ENCODE results near the gene ZP3.
"Not testable (repeated sequence)": the region's sequence is repeated elsewhere in the genome, so short reads cannot be mapped to it uniquely, and the experiment has no call there.

The ZP3 gene

DNA sequence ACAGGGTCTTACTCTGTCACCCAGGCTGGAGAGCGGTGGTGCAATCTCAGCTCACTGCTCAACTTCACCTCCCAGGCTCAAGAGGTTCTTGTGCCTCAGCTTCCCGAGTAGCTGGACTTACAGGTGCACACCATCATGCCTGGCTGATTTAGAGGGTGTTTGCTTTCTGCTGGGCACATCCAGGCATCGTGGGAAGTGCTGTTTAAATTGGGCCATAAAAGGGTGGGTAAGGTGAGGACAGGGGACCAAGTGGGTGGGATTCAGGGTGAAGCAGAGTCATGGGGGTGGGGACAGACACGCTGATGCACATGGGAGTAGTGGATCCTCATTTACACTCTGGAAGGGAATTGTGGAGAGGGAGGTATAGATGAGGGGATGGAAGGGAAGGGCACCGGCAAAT is 40.2 kb downstream of the ZP3 start:
- H3K27me3 ChIP-seq; H3K36me3 ChIP-seq; H3K9ac ChIP-seq; H3K27ac ChIP-seq; H3K9me3 ChIP-seq (replicated peaks in 1 of 11); H3K4me3 ChIP-seq: not testable (repeated sequence)
- Histone ChIP-seq H4K20me1 (peaks cover 0 to 29% (median 9%) of the 10 kb centered on the region in 11 experiments; a peak in 16 of 22 replicates), H3K4me1 (peaks cover 5 to 19% (median 6%) of the 10 kb centered on the region in 10 experiments; a peak in 14 of 20 replicates), H3K4me2 (peak overlapping the region in 1 of 11 experiments; percentile 64; a peak in 1 of 22 replicates)

GRCh38 chr7:76465950-76466349 is 41.2 kb downstream of the ZP3 start:
- not testable (repeated sequence) for H3K27me3 ChIP-seq; H3K4me3 ChIP-seq; H3K27ac ChIP-seq; H3K36me3 ChIP-seq; H3K4me2 ChIP-seq; H3K9me3 ChIP-seq (replicated peaks in 1 of 11); H3K9ac ChIP-seq
- Histone ChIP-seq H4K20me1 (peaks cover 0 to 29% (median 9%) of the 10 kb centered on the region in 11 experiments; a peak in 16 of 22 replicates), H3K4me1 (peaks cover 5 to 19% (median 6%) of the 10 kb centered on the region in 10 experiments; a peak in 14 of 20 replicates)

- H3K4me3 ChIP-seq; H3K27ac ChIP-seq; H3K9ac ChIP-seq; H3K36me3 ChIP-seq; H3K27me3 ChIP-seq; H3K4me2 ChIP-seq; H3K9me3 ChIP-seq (replicated peaks in 1 of 11): not testable (repeated sequence)
- H4K20me1 ChIP-seq: peaks cover 0 to 29% (median 9%) of the 10 kb centered on the region in 11 experiments; a peak in 16 of 22 replicates
- H3K4me1 ChIP-seq: peaks cover 5 to 32% (median 6%) of the 10 kb centered on the region in 10 experiments; a peak in 14 of 20 replicates
These were observed 43.1 kb downstream of the ZP3 start for GRCh38 chr7:76467743-76468404.

DNA sequence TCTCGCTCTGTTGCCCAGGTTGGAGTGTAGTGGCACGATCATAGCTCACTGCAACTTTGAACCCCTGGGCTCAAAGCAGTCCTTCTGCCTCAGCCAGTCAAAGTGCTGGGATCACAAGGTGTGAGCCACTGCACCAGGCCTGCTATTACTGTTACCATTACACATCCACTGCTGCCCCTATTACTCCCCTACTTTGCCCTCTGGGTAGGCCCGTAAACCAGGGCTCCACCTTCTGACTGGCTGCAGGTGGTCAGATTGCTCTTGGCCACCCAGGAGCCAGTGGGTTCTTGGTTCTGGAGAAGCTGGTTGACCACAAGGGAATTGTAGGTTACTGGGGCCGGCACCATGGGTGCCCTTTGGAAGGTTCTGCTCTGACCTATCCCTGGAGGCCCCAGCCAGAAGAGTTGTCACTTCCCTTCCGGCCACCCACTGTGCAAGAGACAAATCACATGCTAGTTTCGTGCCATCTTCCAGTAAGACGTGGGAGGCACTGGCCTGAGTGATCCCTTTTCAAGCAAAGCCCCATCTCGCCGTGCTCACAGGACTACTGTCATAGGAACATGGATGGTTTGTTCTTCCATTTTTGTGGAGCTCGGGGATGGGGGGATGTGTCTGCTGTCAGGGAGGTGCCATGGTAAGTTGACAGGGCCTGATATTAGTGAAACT is 46.9 kb downstream of the ZP3 start:
- H3K4me2 ChIP-seq: peak overlapping the region in 2 of 11 experiments; percentile 19 to 57; a peak in 3 of 22 replicates
- H3K36me3 ChIP-seq: peaks cover 0 to 17% (median 3%) of the 10 kb centered on the region in 11 experiments; a peak in 10 of 22 replicates
- H3K9me3 ChIP-seq (replicated peaks in 1 of 11); H3K27ac ChIP-seq; H3K27me3 ChIP-seq; H3K9ac ChIP-seq; H3K4me3 ChIP-seq: not testable (repeated sequence)
- H4K20me1 ChIP-seq: peaks cover 0 to 19% (median 6%) of the 10 kb centered on the region in 11 experiments; a peak in 16 of 22 replicates
- peaks cover under 1 to 16% (median 2%) of the 10 kb centered on the region in 10 experiments; a peak in 13 of 20 replicates for H3K4me1 ChIP-seq

DNA sequence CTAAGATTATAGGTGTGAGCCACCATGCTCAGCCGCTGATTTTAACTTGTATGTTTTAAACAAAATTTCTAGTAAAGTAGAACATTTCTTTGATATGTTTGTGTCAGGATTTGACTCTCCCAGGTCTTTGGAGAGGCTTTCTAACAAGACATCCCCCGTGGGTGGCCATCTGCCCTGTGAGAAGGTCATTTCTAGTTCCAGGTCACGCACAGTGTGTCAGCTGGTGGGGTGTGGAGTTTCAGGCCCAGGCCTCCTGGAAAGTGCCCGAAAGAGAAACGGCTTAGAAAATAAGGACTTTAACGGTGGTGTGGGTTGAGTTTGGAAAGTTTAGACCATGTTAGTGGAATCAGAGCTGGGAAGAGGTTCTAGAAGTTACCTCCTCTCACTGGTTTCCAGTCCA is 48.3 kb downstream of the ZP3 start:
- H3K27me3 ChIP-seq; H3K9ac ChIP-seq; H3K4me2 ChIP-seq; H3K9me3 ChIP-seq (replicated peaks in 1 of 11); H3K4me3 ChIP-seq; H3K27ac ChIP-seq: not testable (repeated sequence)
- H3K36me3 ChIP-seq: peaks cover 0 to 12% (median 0%) of the 10 kb centered on the region in 11 experiments; a peak in 3 of 22 replicates
- H3K4me1 ChIP-seq: peaks cover 0 to 13% (median 0%) of the 10 kb centered on the region in 10 experiments; a peak in 3 of 20 replicates
- H4K20me1 ChIP-seq: peaks cover 0 to 12% (median 0%) of the 10 kb centered on the region in 11 experiments; a peak in 4 of 22 replicates

DNA sequence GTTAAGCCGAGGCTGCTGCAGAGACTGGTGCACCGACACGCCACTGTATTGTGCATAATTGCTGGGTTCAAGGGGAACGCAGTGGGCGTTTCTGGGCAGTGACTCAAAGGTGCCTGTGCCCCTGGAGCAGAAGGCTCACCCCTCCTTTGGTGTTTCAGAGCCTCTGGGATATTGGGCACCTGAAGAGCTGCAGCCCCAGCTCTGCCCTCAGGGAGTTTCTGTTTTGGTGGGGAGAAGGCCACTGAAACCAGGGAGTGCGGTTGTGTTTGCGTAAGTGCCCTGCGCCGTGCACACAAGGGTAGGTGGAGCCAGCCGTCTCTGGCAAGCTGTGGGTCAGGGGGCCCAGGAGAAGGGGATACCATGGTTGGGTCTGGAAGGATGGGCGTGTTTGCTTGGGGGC is 51.5 kb downstream of the ZP3 start:
- H3K9me3 ChIP-seq (replicated peaks in 1 of 11); H3K27ac ChIP-seq: not testable (repeated sequence)

GRCh38 chr7:76476742-76477474 is 52.2 kb downstream of the ZP3 start:
- H3K4me2 ChIP-seq: not testable (repeated sequence)

More for the DNA sequence above, 51.5 kb downstream of the ZP3 start:
- not testable (repeated sequence) for H3K9ac ChIP-seq, H3K27me3 ChIP-seq, H3K4me3 ChIP-seq, H3K4me2 ChIP-seq
- peaks cover 0 to 11% (median 5%) of the 10 kb centered on the region in 10 experiments; a peak in 9 of 20 replicates for H3K4me1 ChIP-seq
- H3K36me3 ChIP-seq: peaks cover 0 to 25% (median 0%) of the 10 kb centered on the region in 11 experiments; a peak in 4 of 22 replicates
- H4K20me1 ChIP-seq: peaks cover 0 to 33% (median 0%) of the 10 kb centered on the region in 11 experiments; a peak in 5 of 22 replicates

DNA sequence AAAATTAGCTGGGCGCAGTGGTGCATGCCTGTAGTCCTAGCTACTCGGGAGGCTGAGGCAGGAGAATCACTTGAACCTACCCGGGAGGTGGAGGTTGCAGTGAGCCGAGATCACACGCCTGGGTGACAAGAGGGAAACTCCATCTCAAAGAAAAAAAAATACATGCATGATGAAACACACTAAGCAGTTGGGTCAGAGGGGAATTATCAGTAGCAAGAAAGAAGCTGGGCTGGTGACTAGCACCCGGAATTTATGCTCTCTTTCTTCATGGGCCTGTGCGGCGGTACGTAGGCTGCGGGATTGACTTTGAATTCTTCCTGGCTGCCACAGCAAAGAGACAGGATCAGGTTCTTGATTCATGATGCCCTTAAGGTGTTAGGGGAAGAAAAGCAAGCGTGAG is 54.9 kb downstream of the ZP3 start:
- not testable (repeated sequence) for H3K9ac ChIP-seq; H3K4me3 ChIP-seq; H3K27me3 ChIP-seq; H3K27ac ChIP-seq; H3K4me1 ChIP-seq; H3K9me3 ChIP-seq (replicated peaks in 1 of 11)
- Histone ChIP-seq H4K20me1 (peaks cover 0 to 35% (median 0%) of the 10 kb centered on the region in 11 experiments; a peak in 5 of 22 replicates), H3K4me2 (peak overlapping the region in 2 of 11 experiments; percentile 16 to 24; a peak in 3 of 22 replicates), H3K36me3 (peaks cover 10 to 41% (median 12%) of the 10 kb centered on the region in 11 experiments; a peak in 20 of 22 replicates)

More at GRCh38 chr7:76476742-76477474, 52.2 kb downstream of the ZP3 start:
- H3K27ac ChIP-seq; H3K27me3 ChIP-seq; H3K4me3 ChIP-seq; H3K9ac ChIP-seq; H3K4me1 ChIP-seq; H3K9me3 ChIP-seq (replicated peaks in 1 of 11): not testable (repeated sequence)
- Histone ChIP-seq H3K36me3 (peaks cover 0 to 28% (median 2%) of the 10 kb centered on the region in 11 experiments; a peak in 5 of 22 replicates), H4K20me1 (peaks cover 0 to 34% (median 0%) of the 10 kb centered on the region in 11 experiments; a peak in 5 of 22 replicates)

DNA sequence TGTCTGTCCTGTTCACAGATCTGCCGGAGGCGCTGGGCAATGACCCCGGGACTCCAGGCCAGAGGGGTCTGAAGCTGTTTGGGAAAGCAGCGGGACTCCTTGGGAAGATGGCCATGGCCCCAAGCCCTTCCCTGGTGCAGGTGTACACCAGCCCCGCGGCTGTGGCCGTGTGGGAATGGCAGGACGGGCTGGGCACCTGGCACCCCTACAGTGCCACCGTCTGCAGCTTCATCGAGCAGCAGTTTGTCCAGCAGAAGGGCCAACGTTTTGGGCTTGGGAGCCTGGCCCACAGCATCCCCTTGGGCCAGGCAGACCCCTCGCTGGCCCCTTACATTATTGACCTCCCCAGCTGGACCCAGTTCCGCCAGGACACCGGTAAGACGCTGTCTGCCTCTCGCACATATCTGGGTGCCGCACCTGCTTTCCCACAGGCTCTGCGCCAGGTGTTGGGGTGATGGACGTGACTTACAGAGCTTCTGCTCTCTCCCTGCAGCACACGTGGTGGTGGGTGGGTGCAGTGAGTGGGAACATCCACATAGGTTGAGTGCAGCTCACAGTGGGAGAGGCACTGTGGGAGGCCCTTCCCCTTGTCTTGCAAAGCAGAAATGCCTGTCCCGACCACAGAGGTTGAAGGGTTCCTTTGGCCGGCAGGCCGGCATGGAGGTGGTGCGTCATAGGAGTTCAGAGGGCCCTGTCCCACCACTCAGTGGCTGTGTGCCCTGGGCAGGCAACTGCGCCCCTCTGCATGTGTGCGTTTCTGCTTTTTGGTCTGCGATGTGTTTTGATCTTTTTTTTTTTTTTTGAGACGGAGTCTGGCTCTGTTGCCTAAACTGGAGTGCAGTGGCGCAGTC is 55.9 kb downstream of the ZP3 start:
- H3K4me1 ChIP-seq; H3K27ac ChIP-seq; H3K4me3 ChIP-seq; H3K9me3 ChIP-seq (replicated peaks in 1 of 11); H3K4me2 ChIP-seq; H3K9ac ChIP-seq; H3K27me3 ChIP-seq: not testable (repeated sequence)
- Histone ChIP-seq H4K20me1 (peaks cover 0 to 35% (median 0%) of the 10 kb centered on the region in 11 experiments; a peak in 5 of 22 replicates), H3K36me3 (peaks cover 10 to 35% (median 12%) of the 10 kb centered on the region in 11 experiments; a peak in 20 of 22 replicates)

GRCh38 chr7:76482660-76483059 is 57.9 kb downstream of the ZP3 start:
- H3K9ac ChIP-seq; H3K27me3 ChIP-seq; H3K4me3 ChIP-seq; H3K27ac ChIP-seq; H3K9me3 ChIP-seq (replicated peaks in 1 of 11); H3K4me2 ChIP-seq: not testable (repeated sequence)
- Histone ChIP-seq H4K20me1 (peaks cover 0 to 31% (median 0%) of the 10 kb centered on the region in 11 experiments; a peak in 5 of 22 replicates), H3K4me1 (peaks cover 0 to 13% (median 5%) of the 10 kb centered on the region in 10 experiments; a peak in 9 of 20 replicates), H3K36me3 (peaks cover 10 to 35% (median 12%) of the 10 kb centered on the region in 11 experiments; a peak in 20 of 22 replicates)

GRCh38 chr7:76483081-76483480 is 58.3 kb downstream of the ZP3 start:
- peaks cover 0 to 13% (median 6%) of the 10 kb centered on the region in 10 experiments; a peak in 9 of 20 replicates for H3K4me1 ChIP-seq
- not testable (repeated sequence) for H3K9me3 ChIP-seq (replicated peaks in 1 of 11); H3K4me3 ChIP-seq; H3K27ac ChIP-seq; H3K4me2 ChIP-seq; H3K9ac ChIP-seq; H3K27me3 ChIP-seq
- peaks cover 0 to 31% (median 0%) of the 10 kb centered on the region in 11 experiments; a peak in 5 of 22 replicates for H4K20me1 ChIP-seq
- H3K36me3 ChIP-seq: peaks cover 10 to 35% (median 12%) of the 10 kb centered on the region in 11 experiments; a peak in 20 of 22 replicates

DNA sequence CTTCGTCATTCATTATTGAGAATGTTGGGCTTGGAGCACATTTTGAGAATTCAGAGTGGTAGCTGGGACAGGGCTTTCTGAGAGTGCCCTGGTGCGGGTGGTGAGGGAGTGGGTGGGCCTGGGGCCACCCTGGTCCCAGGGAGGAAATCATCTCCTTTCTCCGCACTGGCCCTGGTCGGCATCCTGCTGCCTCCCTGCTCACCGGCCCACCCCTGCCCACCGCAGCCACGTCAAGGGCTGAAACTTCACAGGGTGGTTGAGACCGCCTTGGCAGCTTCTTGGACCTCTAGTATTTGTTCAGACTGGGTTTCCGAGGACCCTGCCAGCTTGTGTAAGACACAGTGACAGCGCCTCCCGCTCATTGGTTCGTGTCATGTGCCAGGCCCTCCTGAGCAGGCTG is 59.7 kb downstream of the ZP3 start:
- H3K4me1 ChIP-seq: peaks cover 0 to 13% (median 4%) of the 10 kb centered on the region in 10 experiments; a peak in 9 of 20 replicates
- H3K27me3 ChIP-seq; H3K4me2 ChIP-seq; H3K9ac ChIP-seq; H3K9me3 ChIP-seq (replicated peaks in 1 of 11); H3K4me3 ChIP-seq; H3K27ac ChIP-seq: not testable (repeated sequence)
- H4K20me1 ChIP-seq: peaks cover 0 to 21% (median 0%) of the 10 kb centered on the region in 11 experiments; a peak in 5 of 22 replicates
- peaks cover 10 to 35% (median 12%) of the 10 kb centered on the region in 11 experiments; a peak in 20 of 22 replicates for H3K36me3 ChIP-seq
